ENCODE results near the gene COL2A1. TPM values are rescaled to one million over a fixed set of nuclear protein-coding genes. Genes with fewer than 3 reads are reported as not detected.

COL2A1 gene
- total RNA-seq, 1 experiment from 2014 or later: not detected

DNA sequence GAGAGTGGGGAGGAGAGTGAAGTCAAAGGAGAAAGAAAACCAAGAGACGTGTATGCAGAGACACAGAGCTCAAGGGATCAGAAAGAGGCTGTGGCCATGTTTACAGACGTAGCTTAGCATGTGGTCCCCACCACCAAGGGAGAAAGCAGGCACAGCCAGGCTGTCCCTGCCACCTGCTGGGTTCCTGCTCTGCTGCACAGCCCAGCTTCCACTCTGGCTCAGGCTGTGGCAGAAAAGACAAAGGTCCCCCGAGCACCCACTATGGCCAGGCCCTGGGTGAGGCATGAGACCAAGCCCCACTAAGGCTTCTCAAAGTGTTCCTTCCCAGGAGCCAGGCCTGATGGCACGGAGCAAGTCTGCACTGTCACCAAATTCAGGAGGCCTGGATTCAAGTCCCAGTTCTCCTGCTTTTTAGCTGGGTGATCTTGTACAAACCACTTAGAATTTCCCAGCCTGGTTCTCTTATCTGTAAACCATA is 25.9 kb upstream of the COL2A1 start:
- CTCF ChIA-PET: no interaction called here
- Histone ChIP-seq H3K9me2 (ENCODE audit: insufficient read depth) (no peaks in the 10 kb centered on the region), H3K79me2 (ENCODE audit: low read depth) (no peaks in the 10 kb centered on the region), H4K20me1 (ENCODE audit: insufficient read depth) (no peaks in the 10 kb centered on the region), H3F3A (ENCODE audit: insufficient read depth, low read depth) (no peaks in the 10 kb centered on the region), H3K4me3 (no peak overlapping the region), H3K27me3 (ENCODE audit: insufficient read depth, low read depth) (0 out of 2 replicates have a peak, but pooled peaks cover 6% of the 10 kb centered on the region), H3K4me2 (no peak overlapping the region), H3K4me1 (replicated peaks; ENCODE audit: insufficient read depth) (peaks cover 6% of the 10 kb centered on the region; the same call in 1 of the 2 replicates), H2AFZ (no peak overlapping the region), H3K9me3 (ENCODE audit: insufficient read depth, low read depth) (no peaks in the 10 kb centered on the region), H3K27ac (no peak overlapping the region), H3K36me3 (ENCODE audit: low read depth) (no peaks in the 10 kb centered on the region)
- POLR2A ChIA-PET (ENCODE audit: unreplicated experiment): interaction anchor here (0.6 kb wide), 1 partner anchor 752 kb away, joined by 8 read pairs; no protein-coding TSS in a partner anchor
- TF ChIP-seq, protein P1, sequence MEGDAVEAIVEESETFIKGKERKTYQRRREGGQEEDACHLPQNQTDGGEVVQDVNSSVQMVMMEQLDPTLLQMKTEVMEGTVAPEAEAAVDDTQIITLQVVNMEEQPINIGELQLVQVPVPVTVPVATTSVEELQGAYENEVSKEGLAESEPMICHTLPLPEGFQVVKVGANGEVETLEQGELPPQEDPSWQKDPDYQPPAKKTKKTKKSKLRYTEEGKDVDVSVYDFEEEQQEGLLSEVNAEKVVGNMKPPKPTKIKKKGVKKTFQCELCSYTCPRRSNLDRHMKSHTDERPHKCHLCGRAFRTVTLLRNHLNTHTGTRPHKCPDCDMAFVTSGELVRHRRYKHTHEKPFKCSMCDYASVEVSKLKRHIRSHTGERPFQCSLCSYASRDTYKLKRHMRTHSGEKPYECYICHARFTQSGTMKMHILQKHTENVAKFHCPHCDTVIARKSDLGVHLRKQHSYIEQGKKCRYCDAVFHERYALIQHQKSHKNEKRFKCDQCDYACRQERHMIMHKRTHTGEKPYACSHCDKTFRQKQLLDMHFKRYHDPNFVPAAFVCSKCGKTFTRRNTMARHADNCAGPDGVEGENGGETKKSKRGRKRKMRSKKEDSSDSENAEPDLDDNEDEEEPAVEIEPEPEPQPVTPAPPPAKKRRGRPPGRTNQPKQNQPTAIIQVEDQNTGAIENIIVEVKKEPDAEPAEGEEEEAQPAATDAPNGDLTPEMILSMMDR (conservative IDR thresholded peaks at IDR 0.05): no peak
- TF ChIP-seq EZH2 (IDR thresholded peaks at IDR 0.05; ENCODE audit: low read depth): no peak
- intact Hi-C loops (cut with micrococcal nuclease; ENCODE audit: unreplicated experiment): loop anchor here (5.0 kb wide), 1 partner anchor 323 kb away; the partner anchor contains the start of gene RPAP3
- no TSS peak for BruUV-seq (replicated peaks)
- no peak for DNase-seq

DNA sequence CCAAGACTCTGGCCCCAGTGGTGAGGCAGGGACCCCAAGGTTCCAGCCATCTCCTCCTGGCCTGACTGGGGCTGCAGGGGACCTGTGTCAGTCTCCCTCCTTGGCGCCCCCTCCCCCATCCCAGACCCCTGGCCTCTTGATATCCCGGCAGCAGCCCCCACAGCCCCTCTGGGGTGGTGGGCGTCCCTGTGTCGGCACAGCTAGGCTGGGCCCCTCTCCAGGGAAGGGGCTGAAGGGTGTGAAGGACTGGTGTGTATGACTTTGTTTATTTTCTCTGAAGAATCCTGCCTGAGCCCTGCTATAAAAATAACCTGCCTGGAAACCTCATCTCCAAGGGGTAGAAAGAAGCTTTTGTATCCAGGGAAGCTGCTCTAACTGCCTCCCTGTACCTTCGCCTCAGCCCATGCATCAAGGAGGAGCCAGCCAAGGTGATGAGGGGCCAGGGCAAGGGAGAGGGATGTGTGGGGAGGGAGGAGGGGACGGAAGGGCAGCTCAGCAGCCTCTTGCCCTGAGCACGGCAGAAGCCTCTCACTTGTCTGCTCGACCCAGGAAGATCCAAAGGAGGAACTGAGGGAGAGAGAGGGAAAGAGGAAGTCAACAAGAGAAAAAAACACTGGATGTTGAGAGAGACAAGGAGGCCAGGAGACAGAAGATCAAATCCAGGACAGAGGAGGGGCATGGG is 25.4 kb upstream of the COL2A1 start:
- Histone ChIP-seq H3K27me3 (ENCODE audit: insufficient read depth, low read depth) (0 out of 2 replicates have a peak, but pooled peaks cover 11% of the 10 kb centered on the region), H3F3A (ENCODE audit: insufficient read depth, low read depth) (no peaks in the 10 kb centered on the region), H3K36me3 (ENCODE audit: low read depth) (no peaks in the 10 kb centered on the region), H3K4me1 (replicated peaks; ENCODE audit: insufficient read depth) (peaks cover 6% of the 10 kb centered on the region; the same call in 1 of the 2 replicates), H2AFZ (no peak overlapping the region), H3K4me2 (no peak overlapping the region), H3K9me2 (ENCODE audit: insufficient read depth) (no peaks in the 10 kb centered on the region), H3K27ac (no peak overlapping the region), H3K79me2 (ENCODE audit: low read depth) (no peaks in the 10 kb centered on the region), H3K4me3 (no peak overlapping the region), H3K9me3 (ENCODE audit: insufficient read depth, low read depth) (no peaks in the 10 kb centered on the region), H4K20me1 (ENCODE audit: insufficient read depth) (no peaks in the 10 kb centered on the region)
- ChIA-PET POLR2A (ENCODE audit: unreplicated experiment) (interaction anchor here (0.6 kb wide), 1 partner anchor 752 kb away, joined by 8 read pairs; no protein-coding TSS in a partner anchor), CTCF (no interaction called here)
- TF ChIP-seq, protein P1 (conservative IDR thresholded peaks at IDR 0.05): no peak
- no peak for TF ChIP-seq EZH2 (IDR thresholded peaks at IDR 0.05; ENCODE audit: low read depth)
- intact Hi-C loops (cut with micrococcal nuclease; ENCODE audit: unreplicated experiment): loop anchor here (5.0 to 10.0 kb wide), 2 partner anchors 125 to 322 kb away; partner anchors contain the start of genes RPAP3 and VDR
- DNase-seq: no peak
- no TSS peak for BruUV-seq (replicated peaks)

DNA sequence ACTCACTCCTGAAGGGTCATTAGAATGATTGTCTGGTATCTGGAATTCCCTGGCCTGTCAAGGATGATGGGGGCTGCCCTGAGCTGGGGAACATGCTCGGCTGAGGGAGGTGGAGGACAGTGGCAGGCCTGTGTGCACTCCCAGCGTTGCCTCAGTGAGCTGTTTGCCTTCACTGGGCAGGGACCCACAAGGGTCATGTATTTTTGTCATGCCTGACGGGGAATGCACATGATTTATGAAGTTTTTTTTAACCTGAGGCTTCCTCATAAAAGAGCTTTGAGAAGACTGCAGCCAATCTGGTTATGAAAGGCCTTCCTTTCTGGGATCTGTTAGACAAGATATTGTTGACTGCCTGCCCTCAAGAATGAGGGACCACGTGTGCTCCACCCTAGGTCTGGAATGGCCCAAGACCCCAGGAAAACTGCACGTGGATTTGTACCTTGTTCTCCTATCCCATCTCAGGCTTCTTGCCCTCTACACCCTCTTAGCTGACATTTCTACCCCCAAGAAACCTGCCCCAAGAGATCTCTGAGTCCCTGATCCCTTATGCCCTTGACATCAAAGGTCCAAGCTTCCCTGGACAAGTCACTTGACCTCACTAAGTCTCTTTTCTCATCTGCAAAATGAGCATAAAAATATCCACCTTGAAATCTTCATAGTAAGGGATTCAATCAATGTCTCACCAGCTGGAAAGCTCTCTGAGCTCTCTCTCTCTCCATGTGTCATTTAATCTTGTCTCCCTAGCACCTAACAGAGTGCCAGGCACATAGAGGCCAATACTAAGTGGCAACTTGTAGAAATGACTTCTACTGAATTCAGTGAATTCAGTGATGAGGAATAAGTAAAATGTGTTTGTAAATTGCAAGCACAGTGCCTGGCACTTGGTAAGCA is 24.5 kb upstream of the COL2A1 start:
- POLR2A ChIA-PET (ENCODE audit: unreplicated experiment): interaction anchor here (0.6 kb wide), 1 partner anchor 49 kb away, joined by 3 read pairs; no protein-coding TSS in a partner anchor
- CTCF ChIA-PET: no interaction called here
- H3K36me3 ChIP-seq (ENCODE audit: low read depth): no peaks in the 10 kb centered on the region

More for the DNA sequence above, 24.5 kb upstream of the COL2A1 start:
- H2AFZ ChIP-seq: no peak overlapping the region
- H3K4me3 ChIP-seq: no peak overlapping the region
- no peaks in the 10 kb centered on the region for H3K9me3 ChIP-seq (ENCODE audit: insufficient read depth, low read depth)
- 0 out of 2 replicates have a peak, but pooled peaks cover 14% of the 10 kb centered on the region for H3K27me3 ChIP-seq (ENCODE audit: insufficient read depth, low read depth)
- H3F3A ChIP-seq (ENCODE audit: insufficient read depth, low read depth): peaks cover 5% of the 10 kb centered on the region
- H3K9me2 ChIP-seq (ENCODE audit: insufficient read depth): no peaks in the 10 kb centered on the region
- no peak overlapping the region for H3K27ac ChIP-seq
- H3K4me2 ChIP-seq: no peak overlapping the region
- no peak for TF ChIP-seq EZH2 (IDR thresholded peaks at IDR 0.05; ENCODE audit: low read depth)
- TF ChIP-seq, protein P1 (conservative IDR thresholded peaks at IDR 0.05): no peak
- DNase-seq: no peak
- intact Hi-C loops (cut with micrococcal nuclease; ENCODE audit: unreplicated experiment): loop anchor here (10.0 kb wide), 1 partner anchor 124 kb away; the partner anchor contains the start of gene VDR
- no TSS peak for BruUV-seq (replicated peaks)
- H3K79me2 ChIP-seq (ENCODE audit: low read depth): no peaks in the 10 kb centered on the region
- no peaks in the 10 kb centered on the region for H4K20me1 ChIP-seq (ENCODE audit: insufficient read depth)
- peaks cover 12% of the 10 kb centered on the region for H3K4me1 ChIP-seq (replicated peaks; ENCODE audit: insufficient read depth)

Data from PC-9 (cell line).